ENCODE data around the gene WDR47.
"Not testable (repeated sequence)": the region's sequence is repeated elsewhere in the genome, so short reads cannot be mapped to it uniquely, and the experiment has no call there.

Gene WDR47

GRCh38 chr1:109041621-109042468, at the start of gene WDR47:
TSS of gene WDR47 (minus strand) at chr1:109042102. CDS start at chr1:109023512, 18,590 bp downstream.
- DNase-seq, result peak; percentile 97

- DNase-seq, result no peak
Observed at GRCh38 chr1:109091078-109091838, 49.4 kb upstream of the WDR47 start.

GRCh38 chr1:109090196-109091077, 48.5 kb upstream of the WDR47 start, which contains the start of gene TMEM167B:
TSS of gene TMEM167B (plus strand) at chr1:109090764. CDS start at chr1:109090873, 109 bp downstream.
- DNase-seq, result peak; percentile 90

- DNase-seq, result peak; percentile 52
Observed at GRCh38 chr1:109089242-109090015, 47.5 kb upstream of the WDR47 start.

GRCh38 chr1:109084563-109085517, 42.9 kb upstream of the WDR47 start:
- DNase-seq, result no peak

GRCh38 chr1:109083923-109084322, 42.0 kb upstream of the WDR47 start:
- DNase-seq, result no peak

- no peak for DNase-seq
Observed at GRCh38 chr1:109083501-109083900, 41.6 kb upstream of the WDR47 start.

GRCh38 chr1:109080441-109081082, 38.7 kb upstream of the WDR47 start:
- no peak for DNase-seq

- no peak for DNase-seq
Observed at GRCh38 chr1:109079240-109079622, 37.3 kb upstream of the WDR47 start.

- DNase-seq, result no peak
Observed at GRCh38 chr1:109078317-109078716, 36.4 kb upstream of the WDR47 start.

GRCh38 chr1:109075531-109076490, 33.9 kb upstream of the WDR47 start, which contains the start of gene TAF13:
TSS of gene TAF13 (minus strand) at chr1:109076003. CDS start at chr1:109075947, 56 bp downstream.
- DNase-seq, result peak; percentile 89

GRCh38 chr1:109069294-109069693, 27.4 kb upstream of the WDR47 start:
- DNase-seq, result no peak

GRCh38 chr1:109067883-109068282, 26.0 kb upstream of the WDR47 start:
- DNase-seq, result no peak

- no peak for DNase-seq
Observed at GRCh38 chr1:109065137-109065536, 23.2 kb upstream of the WDR47 start.

- DNase-seq, result no peak
Observed at GRCh38 chr1:109061183-109061582, 19.3 kb upstream of the WDR47 start.

GRCh38 chr1:109060707-109061106, 18.8 kb upstream of the WDR47 start:
- DNase-seq, result no peak

- DNase-seq, result no peak
Observed at GRCh38 chr1:109059026-109059425, 17.1 kb upstream of the WDR47 start.

GRCh38 chr1:109056064-109056463, 14.2 kb upstream of the WDR47 start:
- no peak for DNase-seq

GRCh38 chr1:109052145-109052544, 10.2 kb upstream of the WDR47 start:
- not testable (repeated sequence) for DNase-seq
